Measurements from ENCODE around the gene LYRM4.

- no peak for TF ChIP-seq CTCF (conservative IDR thresholded peaks at IDR 0.05)
- TF ChIP-seq EZH2 (IDR thresholded peaks at IDR 0.05; ENCODE audit: low read depth): no peak
These were observed 128.0 kb downstream of the LYRM4 start for GRCh38 chr6:5132731-5133130.
